Keratinocyte (primary cell): Measurements from ENCODE around the gene MRPS16. TPM values are rescaled to one million over a fixed set of nuclear protein-coding genes. Genes with fewer than 3 reads are reported as not detected.

Experiments
- DNase-seq: peaks from one replicate; pipeline ENCODE4 v3.0.0-alpha.2; 2011; ENCODE audit warnings: low read depth, missing footprints, low spot score
- FAIRE-seq: peaks from 2 replicates; lab custom pipeline; 2011; peaks lifted over from hg19 to GRCh38; lab: Jason Lieb, UNC
- H2AFZ ChIP-seq: 2 replicates; pipeline ENCODE4 v1.6.0; 2012; ENCODE audit warnings: low read length, control low read depth, inconsistent platforms; ENCODE audit not compliant: control insufficient read depth
- H3K27ac ChIP-seq: 2 replicates; pipeline ENCODE4 v1.5.1; 2011; ENCODE audit warnings: low read length; ENCODE audit not compliant: control insufficient read depth, insufficient read depth
- H3K27me3 ChIP-seq: 3 replicates; pipeline ENCODE4 v1.6.0; 2011; ENCODE audit warnings: low read length; ENCODE audit not compliant: control insufficient read depth, insufficient read depth; ENCODE audit errors: extremely low read depth
- H3K36me3 ChIP-seq, 2 experiments: 2 replicates in 1 of 2; 3 replicates in 1 of 2; pipeline ENCODE4 v1.5.1; 2011; ENCODE audit warnings: low read length in 2 of 2, mild to moderate bottlenecking in 1 of 2; ENCODE audit not compliant: control insufficient read depth in 2 of 2, insufficient read depth in 2 of 2; ENCODE audit errors: extremely low read depth in 1 of 2
- H3K4me1 ChIP-seq: 3 replicates; pipeline ENCODE4 v1.5.1; 2011; ENCODE audit warnings: low read length; ENCODE audit not compliant: control insufficient read depth, insufficient read depth; ENCODE audit errors: extremely low read depth
- H3K4me2 ChIP-seq: 3 replicates; pipeline ENCODE4 v1.6.0; 2011; ENCODE audit warnings: low read depth, low read length; ENCODE audit not compliant: control insufficient read depth, insufficient read depth; ENCODE audit errors: extremely low read depth
- H3K4me3 ChIP-seq, 3 experiments: fragments of 200-600 bp in 1 of 3; sonication (generic) in 1 of 3; 2 replicates in 2 of 3; 3 replicates in 1 of 3; pipeline ENCODE4 v1.5.1; 2011 to 2016; ENCODE audit warnings: low read length in 3 of 3, mild to moderate bottlenecking in 3 of 3, control low read depth in 2 of 3, inconsistent platforms in 1 of 3, low read depth in 1 of 3, mixed read lengths in 1 of 3, mixed run types in 1 of 3, moderate library complexity in 1 of 3; ENCODE audit not compliant: control insufficient read depth in 2 of 3, insufficient read depth in 2 of 3; ENCODE audit errors: extremely low read depth in 1 of 3
- H3K79me2 ChIP-seq: 2 replicates; pipeline ENCODE4 v1.6.0; 2012; ENCODE audit warnings: low read length; ENCODE audit not compliant: control insufficient read depth, insufficient read depth
- H3K9ac ChIP-seq: 3 replicates; pipeline ENCODE4 v1.6.0; 2011; ENCODE audit warnings: low read length; ENCODE audit not compliant: control insufficient read depth, insufficient read depth; ENCODE audit errors: extremely low read depth
- H3K9me1 ChIP-seq: 3 replicates; pipeline ENCODE4 v1.6.0; 2011; ENCODE audit warnings: low read length; ENCODE audit not compliant: control insufficient read depth, insufficient read depth; ENCODE audit errors: extremely low read depth
- H3K9me3 ChIP-seq: 2 replicates; pipeline ENCODE4 v1.5.1; 2012; ENCODE audit warnings: low read depth, low read length; ENCODE audit not compliant: control insufficient read depth
- H4K20me1 ChIP-seq: 3 replicates; pipeline ENCODE4 v1.6.0; 2011; ENCODE audit warnings: low read length; ENCODE audit not compliant: control insufficient read depth, insufficient read depth; ENCODE audit errors: extremely low read depth
- EZH2 ChIP-seq: IDR thresholded peaks from one replicate; pipeline ENCODE4 v1.6.1; 2012; ENCODE audit warnings: inconsistent platforms, mild to moderate bottlenecking, low read length, moderate library complexity
- dilution Hi-C: fragments of 300-500 bp; cut with MboI; formaldehyde crosslinking; loops from one replicate; pipeline ENCODE4 v1.7.0; 2020; ENCODE audit warnings: low sequenced_read_pairs; ENCODE audit not compliant: extremely low pct_ligation_motif_present
- polyA plus RNA-seq, 5 experiments: library from polyadenylated mRNA; depleted of rRNA in 3 of 5; stranded (reverse) in 3 of 5; stranded (forward) in 1 of 5; unstranded in 1 of 5; fragments of >200 nt; gene quantifications; 1 replicate in 1 of 5; 2 replicates in 3 of 5; 3 replicates in 1 of 5; pipeline versions ENCODE4 v1.2.1 to v1.2.3, GENCODE V29; 2011 to 2012; ENCODE audit warnings: missing spikeins in 2 of 5, low read depth in 1 of 5, low replicate concordance in 1 of 5
- TF ChIP-seq, protein P1 (sequence below), 3 experiments: IDR thresholded peaks in 1 of 3; conservative IDR thresholded peaks in 1 of 3; optimal IDR thresholded peaks in 1 of 3; 2 replicates in 2 of 3; 3 replicates in 1 of 3; pipeline versions ENCODE3 to v1.5.1; 2011; ENCODE audit warnings: low read length in 3 of 3, mild to moderate bottlenecking in 3 of 3, moderate library complexity in 2 of 3, control low read depth in 1 of 3, inconsistent platforms in 1 of 3; ENCODE audit not compliant: insufficient read depth in 2 of 3; ENCODE audit errors: extremely low read depth in 1 of 3

Gene MRPS16
- polyA plus RNA-seq, 1 donor (not counting 4 experiments of a cell fraction or from before 2014, with no cell fraction given): 79.2 TPM

DNA sequence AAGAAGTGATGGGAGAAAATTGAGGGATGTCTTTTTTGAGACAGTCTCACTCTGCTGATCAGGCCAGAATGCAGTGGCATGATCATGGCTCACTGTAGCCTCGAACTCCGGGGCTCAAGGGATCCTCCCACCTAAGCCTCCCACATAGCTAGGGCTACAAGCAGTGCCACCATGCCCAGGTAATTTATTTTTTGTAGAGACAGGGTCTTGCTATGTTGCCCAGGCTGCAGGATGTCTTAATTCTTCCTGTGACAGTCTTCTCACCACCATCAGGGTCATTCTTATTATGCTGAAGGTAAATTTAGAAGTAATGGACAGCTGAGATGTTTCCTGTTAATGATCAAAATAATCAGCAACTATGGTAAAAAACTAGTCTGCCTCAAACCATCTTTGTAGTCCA, 12.5 kb downstream of the MRPS16 start:
- Histone ChIP-seq H3K9ac (no peak overlapping the region), H3K36me3 (peaks cover 19 to 20% of the 10 kb centered on the region in 2 experiments), H2AFZ (no peak overlapping the region), H3K9me1 (no peaks in the 10 kb centered on the region), H3K27me3 (no peaks in the 10 kb centered on the region), H3K79me2 (peaks cover 11% of the 10 kb centered on the region), H3K4me3 (no peak overlapping the region), H3K9me3 (no peaks in the 10 kb centered on the region), H4K20me1 (no peaks in the 10 kb centered on the region), H3K27ac (no peak overlapping the region), H3K4me1 (peaks cover 10% of the 10 kb centered on the region), H3K4me2 (no peak overlapping the region)
- no peak for TF ChIP-seq EZH2
- TF ChIP-seq, protein P1, sequence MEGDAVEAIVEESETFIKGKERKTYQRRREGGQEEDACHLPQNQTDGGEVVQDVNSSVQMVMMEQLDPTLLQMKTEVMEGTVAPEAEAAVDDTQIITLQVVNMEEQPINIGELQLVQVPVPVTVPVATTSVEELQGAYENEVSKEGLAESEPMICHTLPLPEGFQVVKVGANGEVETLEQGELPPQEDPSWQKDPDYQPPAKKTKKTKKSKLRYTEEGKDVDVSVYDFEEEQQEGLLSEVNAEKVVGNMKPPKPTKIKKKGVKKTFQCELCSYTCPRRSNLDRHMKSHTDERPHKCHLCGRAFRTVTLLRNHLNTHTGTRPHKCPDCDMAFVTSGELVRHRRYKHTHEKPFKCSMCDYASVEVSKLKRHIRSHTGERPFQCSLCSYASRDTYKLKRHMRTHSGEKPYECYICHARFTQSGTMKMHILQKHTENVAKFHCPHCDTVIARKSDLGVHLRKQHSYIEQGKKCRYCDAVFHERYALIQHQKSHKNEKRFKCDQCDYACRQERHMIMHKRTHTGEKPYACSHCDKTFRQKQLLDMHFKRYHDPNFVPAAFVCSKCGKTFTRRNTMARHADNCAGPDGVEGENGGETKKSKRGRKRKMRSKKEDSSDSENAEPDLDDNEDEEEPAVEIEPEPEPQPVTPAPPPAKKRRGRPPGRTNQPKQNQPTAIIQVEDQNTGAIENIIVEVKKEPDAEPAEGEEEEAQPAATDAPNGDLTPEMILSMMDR (optimal IDR thresholded peaks at IDR 0.05 in 1 of 3, IDR thresholded peaks at IDR 0.05 in 1 of 3, conservative IDR thresholded peaks at IDR 0.05 in 1 of 3; ENCODE audit: extremely low read depth in 1 of 3, insufficient read depth in 2 of 3, low read length in 3 of 3): no peak
- FAIRE-seq: no peak
- dilution Hi-C loops: no loop called here
- DNase-seq: no peak

GRCh38 chr10:73238990-73239566, 13.4 kb downstream of the MRPS16 start:
- peaks cover 2% of the 10 kb centered on the region for H3K4me1 ChIP-seq

More at GRCh38 chr10:73238990-73239566, 13.4 kb downstream of the MRPS16 start:
- Histone ChIP-seq H3K9me3 (no peaks in the 10 kb centered on the region), H3K4me2 (no peak overlapping the region), H3K79me2 (peaks cover 3% of the 10 kb centered on the region), H3K9me1 (no peaks in the 10 kb centered on the region), H3K4me3 (no peak overlapping the region), H4K20me1 (no peaks in the 10 kb centered on the region), H3K27ac (no peak overlapping the region), H2AFZ (no peak overlapping the region), H3K27me3 (no peaks in the 10 kb centered on the region), H3K9ac (no peak overlapping the region), H3K36me3 (peaks cover 16 to 17% of the 10 kb centered on the region in 2 experiments)
- no peak for FAIRE-seq
- dilution Hi-C loops: no loop called here
- TF ChIP-seq, protein P1 (optimal IDR thresholded peaks at IDR 0.05 in 1 of 3, IDR thresholded peaks at IDR 0.05 in 1 of 3, conservative IDR thresholded peaks at IDR 0.05 in 1 of 3; ENCODE audit: extremely low read depth in 1 of 3, insufficient read depth in 2 of 3, low read length in 3 of 3): no peak
- no peak for TF ChIP-seq EZH2
- no peak for DNase-seq
